CD4-positive, alpha-beta T cell (primary cell): ENCODE results near the gene OPCML. TPM values are rescaled to one million over a fixed set of nuclear protein-coding genes. Genes with fewer than 3 reads are reported as not detected.

Source experiments
- ATAC-seq: fragments of 200-7000 bp; cut with Tn5 transposase; one replicate; pipeline ENCODE4 v1.10.0; 2022; ENCODE audit warnings: mild to moderate bottlenecking; ENCODE audit not compliant: poor library complexity
- CTCF ChIA-PET: fragments of 350-600 bp; sonication (Branson Sonifier 250); formaldehyde crosslinking; loops from one replicate; lab custom pipeline; 2021; ENCODE audit warnings: antibody characterized with exemption, inconsistent platforms; lab: Charles Lee
- POLR2A ChIA-PET: fragments of 350-600 bp; sonication (Branson Sonifier 250); formaldehyde crosslinking; loops from one replicate; lab custom pipeline; 2021; ENCODE audit warnings: antibody characterized with exemption, inconsistent platforms; lab: Charles Lee
- DNase-seq, 14 experiments: peaks; one replicate each; pipeline ENCODE4 v3.0.0-alpha.2; 2013 to 2020; ENCODE audit warnings: mixed read lengths in 2 of 14
- H3K27ac ChIP-seq, 2 donors: one replicate each; pipeline versions ENCODE4 v1.5.1 to v1.7.0; 2013; ENCODE audit warnings: low read length in 2 of 2, low read depth in 1 of 2, mild to moderate bottlenecking in 1 of 2
- H3K27me3 ChIP-seq, 2 experiments: 1 replicate in 1 of 2; 2 replicates in 1 of 2; pipeline versions ENCODE4 v1.6.1 to v1.7.0; 2013; ENCODE audit warnings: low read length in 2 of 2, control low read depth in 1 of 2, mild to moderate bottlenecking in 1 of 2, moderate library complexity in 1 of 2; ENCODE audit not compliant: insufficient read depth in 2 of 2, control insufficient read depth in 1 of 2
- H3K36me3 ChIP-seq: one replicate; pipeline ENCODE4 v1.6.1; 2013; ENCODE audit warnings: low read length, control low read depth; ENCODE audit not compliant: insufficient read depth
- H3K4me1 ChIP-seq: one replicate; pipeline ENCODE4 v1.6.1; 2013; ENCODE audit warnings: low read length, control low read depth; ENCODE audit not compliant: insufficient read depth
- H3K4me3 ChIP-seq: one replicate; pipeline ENCODE4 v1.5.1; 2013; ENCODE audit warnings: mild to moderate bottlenecking, low read length, moderate library complexity
- H3K9me3 ChIP-seq, 2 experiments: 1 replicate in 1 of 2; 2 replicates in 1 of 2; pipeline versions ENCODE4 v1.6.1 to v1.7.0; 2013; ENCODE audit warnings: low read length in 2 of 2, mild to moderate bottlenecking in 2 of 2, control low read depth in 1 of 2, moderate library complexity in 1 of 2; ENCODE audit not compliant: control insufficient read depth in 1 of 2, insufficient read depth in 1 of 2
- H3K27ac Mint-ChIP-seq: one replicate; pipeline ENCODE4 v1.8.0; 2020; ENCODE audit warnings: mixed read lengths
- H3K27me3 Mint-ChIP-seq: one replicate; pipeline ENCODE4 v1.8.0; 2021; ENCODE audit warnings: mixed read lengths
- H3K36me3 Mint-ChIP-seq: one replicate; pipeline ENCODE4 v1.8.0; 2021; ENCODE audit warnings: low read depth, mixed read lengths
- H3K4me1 Mint-ChIP-seq: one replicate; pipeline ENCODE4 v1.8.0; 2021; ENCODE audit warnings: low read depth, mixed read lengths
- H3K4me3 Mint-ChIP-seq: one replicate; pipeline ENCODE4 v1.8.0; 2020; ENCODE audit warnings: mild to moderate bottlenecking, mixed read lengths
- H3K9me3 Mint-ChIP-seq: one replicate; pipeline ENCODE4 v1.8.0; 2020; ENCODE audit warnings: mixed read lengths
- CTCF ChIP-seq: fragments of 200-600 bp; IDR thresholded peaks from one replicate; pipeline ENCODE4 v1.8.0; 2022; ENCODE audit warnings: antibody characterized with exemption, mild to moderate bottlenecking
- intact Hi-C, 2 experiments: fragments of 100-400 bp; cut with DNase I in 1 of 2; cut with micrococcal nuclease in 1 of 2; formaldehyde crosslinking; loops; one replicate each; pipeline versions ENCODE4 v1.15.1 to v1.9.0; 2023 to 2025; cut with DNase I, micrococcal nuclease
- total RNA-seq, 174 experiments: library from RNA in 2 of 174; stranded (reverse) in 2 of 174; gene quantifications; one replicate each; pipeline ENCODE4 v1.2.3 and lab custom pipeline; 2021 to 2026

The OPCML gene
- total RNA-seq, 2 experiments from 2014 or later = not detected

- TF ChIP-seq CTCF = no peak
- Mint-ChIP-seq H3K9me3 (no peaks in the 10 kb centered on the region), H3K27ac (no peak overlapping the region), H3K36me3 (no peaks in the 10 kb centered on the region), H3K4me3 (no peak overlapping the region), H3K27me3 (no peaks in the 10 kb centered on the region), H3K4me1 (no peaks in the 10 kb centered on the region)
- ATAC-seq (no peak), DNase-seq (no peak)
- Histone ChIP-seq H3K4me1 (no peaks in the 10 kb centered on the region), H3K4me3 (no peak overlapping the region), H3K9me3 (no peaks in the 10 kb centered on the region), H3K27me3 (no peaks in the 10 kb centered on the region), H3K36me3 (no peaks in the 10 kb centered on the region), H3K27ac (no peak overlapping the region)
- ChIA-PET CTCF (no interaction called here), POLR2A (no interaction called here)
- intact Hi-C loops = no loop called here
These were observed 862.4 kb downstream of the OPCML start for GRCh38 chr11:132669949-132670348.

DNA sequence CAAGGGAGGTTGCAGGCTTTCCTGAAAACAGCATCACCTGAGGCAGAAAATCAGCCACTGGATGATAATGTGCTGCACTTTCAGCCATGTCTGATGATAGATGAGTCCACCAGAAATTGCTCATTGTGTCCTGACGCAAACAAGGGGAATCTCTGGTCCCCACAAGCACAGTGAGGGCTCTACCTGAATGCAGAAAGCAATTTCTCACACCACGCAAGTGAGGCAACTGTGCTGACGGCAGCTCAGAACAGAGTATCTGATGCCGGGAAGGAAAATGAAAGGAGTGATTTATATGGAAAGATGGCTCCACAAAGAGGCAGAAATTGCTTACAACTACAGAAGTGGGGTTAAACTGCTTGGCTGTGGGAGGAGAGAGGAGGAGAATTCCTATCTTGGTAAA, 867.1 kb downstream of the OPCML start:
- Histone ChIP-seq H3K9me3 (no peaks in the 10 kb centered on the region), H3K4me1 (no peaks in the 10 kb centered on the region), H3K27ac (no peak overlapping the region), H3K4me3 (no peak overlapping the region), H3K27me3 (no peaks in the 10 kb centered on the region), H3K36me3 (no peaks in the 10 kb centered on the region)
- H3K9me3 Mint-ChIP-seq = no peaks in the 10 kb centered on the region
- H3K36me3 Mint-ChIP-seq = no peaks in the 10 kb centered on the region
- H3K27ac Mint-ChIP-seq = no peak overlapping the region
- CTCF ChIA-PET = no interaction called here
- ATAC-seq = no peak
- H3K4me1 Mint-ChIP-seq = no peaks in the 10 kb centered on the region
- intact Hi-C loops = no loop called here
- H3K27me3 Mint-ChIP-seq = no peaks in the 10 kb centered on the region
- no peak overlapping the region for H3K4me3 Mint-ChIP-seq
- no peak for TF ChIP-seq CTCF
- POLR2A ChIA-PET = no interaction called here
- no peak for DNase-seq

DNA sequence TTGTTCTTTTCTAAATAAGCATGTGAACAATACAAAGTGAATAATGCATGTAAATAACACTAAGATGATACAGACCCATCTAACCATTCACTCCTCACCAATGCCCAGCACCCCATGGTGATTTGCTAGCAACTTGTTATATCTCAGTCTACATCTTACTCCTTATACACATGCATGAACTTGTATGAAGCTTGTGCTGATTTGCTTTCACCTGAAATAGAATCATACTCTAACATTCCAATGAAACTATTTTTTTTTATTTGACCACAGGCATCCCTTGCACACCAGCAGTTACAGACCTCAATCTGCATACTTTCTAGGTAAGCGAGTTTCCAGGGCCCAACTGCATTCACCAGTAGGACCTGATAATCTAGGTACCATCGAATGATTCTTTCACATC, 873.6 kb downstream of the OPCML start:
- intact Hi-C loops = no loop called here
- no peak for TF ChIP-seq CTCF

More for the DNA sequence above, 873.6 kb downstream of the OPCML start:
- Mint-ChIP-seq H3K9me3 (no peaks in the 10 kb centered on the region), H3K4me3 (no peak overlapping the region), H3K36me3 (no peaks in the 10 kb centered on the region), H3K4me1 (no peaks in the 10 kb centered on the region), H3K27ac (no peak overlapping the region), H3K27me3 (no peaks in the 10 kb centered on the region)
- Histone ChIP-seq H3K9me3 (peaks cover 0 to 3% of the 10 kb centered on the region in 2 experiments), H3K27ac (no peak overlapping the region), H3K4me3 (no peak overlapping the region), H3K4me1 (no peaks in the 10 kb centered on the region), H3K27me3 (no peaks in the 10 kb centered on the region), H3K36me3 (no peaks in the 10 kb centered on the region)
- ChIA-PET POLR2A (no interaction called here), CTCF (interaction anchor here (1.0 kb wide), 1 partner anchor 16 kb away, joined by 3 read pairs; no protein-coding TSS in a partner anchor)
- DNase-seq (no peak), ATAC-seq (no peak)
